ENCODE data around the gene MTR. TPM values are rescaled to one million over a fixed set of nuclear protein-coding genes. Genes with fewer than 3 reads are reported as not detected.

MTR gene
- total and polyA plus RNA-seq, 10 donors, result 4.4 to 65.4 (median 42.0) TPM

GRCh38 chr1:236830560-236830959, 35.5 kb downstream of the MTR start:
- 86 to 95% (median 90%) methylated on average over 6 of the region's 6 CpGs for WGBS, 5 donors
- no peaks in the 10 kb centered on the region for H3K9me3 ChIP-seq
- peaks cover 5 to 100% (median 76%) of the 10 kb centered on the region in 6 donors for H3K36me3 ChIP-seq
- no peaks in the 10 kb centered on the region for H3K27me3 ChIP-seq (replicated peaks in 1 of 7)
- TF ChIP-seq CTCF (IDR thresholded peaks at IDR 0.05 in 8 of 11, conservative IDR thresholded peaks at IDR 0.05 in 3 of 11), result no peak
- no peak for TF ChIP-seq POLR2AphosphoS5 (IDR thresholded peaks at IDR 0.05)
- TF ChIP-seq POLR2A (IDR thresholded peaks at IDR 0.05), result no peak
- H3K4me3 ChIP-seq, result no peak overlapping the region
- no peak for DNase-seq
- H3K27ac ChIP-seq, result no peak overlapping the region
- intact Hi-C loops (cut with DNase I; ENCODE audit: low total_unique reads), result no loop called here
- no peaks in the 10 kb centered on the region for H3K4me1 ChIP-seq

GRCh38 chr1:236833575-236833974, 38.5 kb downstream of the MTR start:
- no peaks in the 10 kb centered on the region for H3K4me1 ChIP-seq
- 90 to 98% (median 93%) methylated on average over 2 of the region's 2 CpGs for WGBS, 5 donors
- peaks cover 12 to 100% (median 82%) of the 10 kb centered on the region in 6 donors for H3K36me3 ChIP-seq
- TF ChIP-seq CTCF (IDR thresholded peaks at IDR 0.05 in 8 of 11, conservative IDR thresholded peaks at IDR 0.05 in 3 of 11) (no peak), POLR2AphosphoS5 (IDR thresholded peaks at IDR 0.05) (no peak), POLR2A (IDR thresholded peaks at IDR 0.05) (no peak)
- H3K27ac ChIP-seq, result no peak overlapping the region
- H3K27me3 ChIP-seq (replicated peaks in 1 of 7), result no peaks in the 10 kb centered on the region
- DNase-seq, result no peak
- H3K9me3 ChIP-seq, result no peaks in the 10 kb centered on the region
- H3K4me3 ChIP-seq, result no peak overlapping the region
- intact Hi-C loops (cut with DNase I; ENCODE audit: low total_unique reads), result no loop called here

GRCh38 chr1:236834876-236835275, 39.8 kb downstream of the MTR start:
- Histone ChIP-seq H3K9me3 (no peaks in the 10 kb centered on the region), H3K27ac (no peak overlapping the region), H3K4me1 (no peaks in the 10 kb centered on the region), H3K27me3 (replicated peaks in 1 of 7) (no peaks in the 10 kb centered on the region), H3K4me3 (no peak overlapping the region), H3K36me3 (peaks cover 10 to 100% (median 83%) of the 10 kb centered on the region in 6 donors)
- no peak for DNase-seq
- 91 to 95% (median 92%) methylated on average over 4 of the region's 4 CpGs for WGBS, 5 donors
- TF ChIP-seq POLR2AphosphoS5 (IDR thresholded peaks at IDR 0.05) (no peak), POLR2A (IDR thresholded peaks at IDR 0.05) (no peak), CTCF (IDR thresholded peaks at IDR 0.05 in 8 of 11, conservative IDR thresholded peaks at IDR 0.05 in 3 of 11) (no peak)
- intact Hi-C loops (cut with DNase I; ENCODE audit: low total_unique reads), result no loop called here

DNA sequence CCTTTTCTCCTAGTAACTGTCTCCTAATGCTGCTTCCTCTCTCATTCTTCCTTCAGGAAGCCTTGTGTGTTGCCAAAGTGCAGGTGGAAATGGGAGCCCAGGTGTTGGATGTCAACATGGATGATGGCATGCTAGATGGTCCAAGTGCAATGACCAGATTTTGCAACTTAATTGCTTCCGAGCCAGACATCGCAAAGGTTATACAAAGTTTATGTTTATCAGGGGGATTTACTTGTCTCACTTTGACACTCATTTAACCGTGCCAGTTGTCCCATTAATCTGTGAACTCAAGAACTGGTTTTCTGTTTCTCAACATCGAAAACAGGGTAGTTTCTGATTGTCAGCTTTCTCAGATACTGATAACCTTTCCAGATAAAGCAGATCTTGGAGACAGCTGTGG, 40.4 kb downstream of the MTR start:
- Histone ChIP-seq H3K36me3 (peaks cover 10 to 100% (median 84%) of the 10 kb centered on the region in 6 donors), H3K9me3 (no peaks in the 10 kb centered on the region), H3K27ac (peak overlapping the region in 2 of 8 donors; percentile 7 to 45), H3K27me3 (replicated peaks in 1 of 7) (no peaks in the 10 kb centered on the region), H3K4me3 (no peak overlapping the region), H3K4me1 (no peaks in the 10 kb centered on the region)
- no peak for DNase-seq
- TF ChIP-seq POLR2AphosphoS5 (IDR thresholded peaks at IDR 0.05) (no peak), POLR2A (IDR thresholded peaks at IDR 0.05) (no peak), CTCF (IDR thresholded peaks at IDR 0.05 in 8 of 11, conservative IDR thresholded peaks at IDR 0.05 in 3 of 11) (no peak)
- 86 to 93% (median 92%) methylated on average over 4 of the region's 4 CpGs for WGBS, 5 donors
- intact Hi-C loops (cut with DNase I; ENCODE audit: low total_unique reads), result no loop called here
